ENCODE results near the gene ABCA12.

GRCh38 chr2:215160081-215160480, 21.7 kb upstream of the ABCA12 start:
- TF ChIP-seq CTCF (IDR thresholded peaks at IDR 0.05; ENCODE audit: low read depth, low read length) (no peak), POLR2A (IDR thresholded peaks at IDR 0.05; ENCODE audit: extremely low read depth, insufficient read length) (no peak), MAX (IDR thresholded peaks at IDR 0.05; ENCODE audit: low read depth, low read length) (no peak)

Data from NB4 (cell line).